Measurements from ENCODE around the gene SLC35E4.

The SLC35E4 gene

DNA sequence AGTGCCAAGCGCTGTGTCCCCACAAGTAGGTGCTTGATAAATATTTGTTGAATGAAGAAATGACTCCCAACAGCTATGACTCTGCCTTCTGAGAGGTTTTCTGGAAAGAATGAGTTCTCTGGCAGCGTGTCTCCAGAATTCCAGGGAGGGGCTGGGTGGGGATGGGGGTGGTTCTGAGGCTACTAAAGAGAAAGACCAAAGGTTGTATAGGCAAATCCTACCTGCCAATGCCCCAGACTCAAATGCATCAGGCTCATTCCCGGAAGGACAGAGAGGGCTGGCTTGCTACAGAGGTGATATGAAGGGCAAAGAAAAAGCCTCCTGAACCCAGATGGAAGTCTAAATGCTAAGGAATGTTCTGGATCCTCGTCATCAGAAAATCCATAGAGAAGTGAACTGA, 30.2 kb downstream of the SLC35E4 start:
- H3K4me3 ChIP-seq (ENCODE audit: low read depth, low read length), result no peak overlapping the region
- TF ChIP-seq, protein P1, sequence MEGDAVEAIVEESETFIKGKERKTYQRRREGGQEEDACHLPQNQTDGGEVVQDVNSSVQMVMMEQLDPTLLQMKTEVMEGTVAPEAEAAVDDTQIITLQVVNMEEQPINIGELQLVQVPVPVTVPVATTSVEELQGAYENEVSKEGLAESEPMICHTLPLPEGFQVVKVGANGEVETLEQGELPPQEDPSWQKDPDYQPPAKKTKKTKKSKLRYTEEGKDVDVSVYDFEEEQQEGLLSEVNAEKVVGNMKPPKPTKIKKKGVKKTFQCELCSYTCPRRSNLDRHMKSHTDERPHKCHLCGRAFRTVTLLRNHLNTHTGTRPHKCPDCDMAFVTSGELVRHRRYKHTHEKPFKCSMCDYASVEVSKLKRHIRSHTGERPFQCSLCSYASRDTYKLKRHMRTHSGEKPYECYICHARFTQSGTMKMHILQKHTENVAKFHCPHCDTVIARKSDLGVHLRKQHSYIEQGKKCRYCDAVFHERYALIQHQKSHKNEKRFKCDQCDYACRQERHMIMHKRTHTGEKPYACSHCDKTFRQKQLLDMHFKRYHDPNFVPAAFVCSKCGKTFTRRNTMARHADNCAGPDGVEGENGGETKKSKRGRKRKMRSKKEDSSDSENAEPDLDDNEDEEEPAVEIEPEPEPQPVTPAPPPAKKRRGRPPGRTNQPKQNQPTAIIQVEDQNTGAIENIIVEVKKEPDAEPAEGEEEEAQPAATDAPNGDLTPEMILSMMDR (conservative IDR thresholded peaks at IDR 0.05; ENCODE audit: low read depth, low read length), result no peak
- DNase-seq (ENCODE audit: low read depth), result no peak

DNA sequence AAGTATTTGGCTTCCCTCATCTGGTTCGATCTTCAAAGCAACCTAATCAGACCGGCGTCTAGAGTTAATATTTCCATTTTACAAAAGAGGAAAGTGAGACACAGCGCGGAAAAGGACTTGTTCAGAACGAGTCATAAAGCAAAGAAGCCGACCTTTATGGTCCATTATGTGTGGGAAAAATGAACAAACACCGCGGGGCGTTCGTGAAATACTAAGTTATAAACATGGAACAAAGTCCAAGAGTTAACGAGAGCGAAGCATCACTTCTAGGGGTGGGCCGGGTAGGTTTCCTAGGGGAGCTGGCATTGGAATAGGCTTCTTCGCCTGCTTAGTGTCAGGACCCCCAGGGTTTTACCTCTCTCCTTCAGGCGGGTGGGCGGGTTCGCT, 31.5 kb downstream of the SLC35E4 start:
- DNase-seq (ENCODE audit: low read depth), result no peak
- peak overlapping the region; percentile 96 for H3K4me3 ChIP-seq (ENCODE audit: low read depth, low read length)
- TF ChIP-seq, protein P1 (conservative IDR thresholded peaks at IDR 0.05; ENCODE audit: low read depth, low read length), result no peak

GRCh38 chr22:30667494-30668385, 32.2 kb downstream of the SLC35E4 start, which contains the start of gene DUSP18:
Gene DUSP18 (minus strand): TSS chr22:30667875. CDS start chr22:30664003, 3,872 bp downstream.
- TF ChIP-seq, protein P1 (conservative IDR thresholded peaks at IDR 0.05; ENCODE audit: low read depth, low read length), result peak; percentile 43
- DNase-seq (ENCODE audit: low read depth), result peak; percentile 88
- peak within 1 kb of the TSS; percentile 96 for H3K4me3 ChIP-seq (ENCODE audit: low read depth, low read length)

DNA sequence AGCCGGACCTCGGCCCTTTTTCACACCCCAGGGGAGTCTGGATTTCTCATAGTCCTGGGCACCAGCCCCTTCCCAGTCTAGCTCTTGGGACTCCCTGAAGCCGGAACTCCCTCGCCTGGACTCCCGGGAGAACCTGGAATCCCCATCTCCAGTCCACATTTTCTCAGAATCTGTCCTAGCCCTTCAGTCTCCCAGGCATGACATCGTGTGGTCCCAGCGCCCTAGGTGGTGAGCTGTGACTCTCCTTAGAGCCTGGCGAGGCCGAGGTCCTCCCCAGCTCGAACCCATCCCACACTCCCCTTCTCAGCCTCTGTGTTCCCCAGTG, 32.8 kb downstream of the SLC35E4 start:
- no peak for DNase-seq (ENCODE audit: low read depth)
- TF ChIP-seq, protein P1 (conservative IDR thresholded peaks at IDR 0.05; ENCODE audit: low read depth, low read length), result no peak
- H3K4me3 ChIP-seq (ENCODE audit: low read depth, low read length), result peak overlapping the region; percentile 96

DNA sequence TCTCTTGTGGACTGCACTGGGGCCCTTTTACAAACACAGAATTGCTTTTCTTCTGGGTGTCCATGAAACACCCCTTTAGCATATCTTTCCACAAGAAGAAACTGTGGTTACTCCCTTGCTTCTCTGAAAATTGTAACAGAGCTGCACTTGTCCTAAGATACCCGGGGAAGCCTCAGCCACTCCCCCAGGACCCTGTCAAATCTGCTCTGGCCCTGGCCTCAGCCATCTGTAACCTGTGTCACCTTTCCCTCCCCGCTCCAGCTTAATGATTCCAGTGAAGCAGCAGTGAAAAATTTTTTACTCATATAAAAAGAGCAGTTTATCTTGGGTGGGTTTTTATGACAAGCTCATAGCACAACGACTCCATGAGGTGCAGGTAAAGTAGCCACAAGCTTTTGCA, 35.5 kb downstream of the SLC35E4 start:
- TF ChIP-seq, protein P1 (conservative IDR thresholded peaks at IDR 0.05; ENCODE audit: low read depth, low read length), result no peak
- no peak for DNase-seq (ENCODE audit: low read depth)

GRCh38 chr22:30673136-30673535, 37.6 kb downstream of the SLC35E4 start:
- TF ChIP-seq, protein P1 (conservative IDR thresholded peaks at IDR 0.05; ENCODE audit: low read depth, low read length), result no peak
- no peak for DNase-seq (ENCODE audit: low read depth)
- H3K4me3 ChIP-seq (ENCODE audit: low read depth, low read length), result no peak overlapping the region

More for the DNA sequence above, 35.5 kb downstream of the SLC35E4 start:
- no peak overlapping the region for H3K4me3 ChIP-seq (ENCODE audit: low read depth, low read length)

DNA sequence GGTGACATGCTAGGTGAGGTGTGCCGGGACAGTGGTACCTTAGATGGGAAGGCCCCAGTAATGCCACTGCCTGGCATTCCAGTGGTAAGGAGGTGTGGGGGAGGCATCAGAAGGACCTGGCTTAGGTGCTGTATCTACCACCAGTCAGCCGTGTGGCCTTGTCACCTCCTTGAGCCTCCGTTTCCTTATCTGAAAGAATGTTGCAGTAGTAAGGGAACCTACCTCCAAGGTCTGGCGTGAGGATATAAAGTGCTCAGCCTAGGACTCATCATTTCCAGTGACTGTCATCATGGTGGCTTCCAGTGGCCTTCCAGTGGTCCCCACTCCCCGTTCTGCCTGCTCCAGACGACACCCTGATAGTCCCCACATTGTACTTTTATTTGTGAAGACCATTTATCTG, 38.9 kb downstream of the SLC35E4 start:
- H3K4me3 ChIP-seq (ENCODE audit: low read depth, low read length), result no peak overlapping the region
- DNase-seq (ENCODE audit: low read depth), result no peak
- TF ChIP-seq, protein P1 (conservative IDR thresholded peaks at IDR 0.05; ENCODE audit: low read depth, low read length), result no peak

All from choroid plexus epithelial cell (primary cell).